ENCODE data around the gene TC2N. TPM values are rescaled to one million over a fixed set of nuclear protein-coding genes. Genes with fewer than 3 reads are reported as not detected.

TC2N gene
- total and polyA plus RNA-seq, 2 donors (not counting 3 experiments of a cell fraction or from before 2014, with no cell fraction given) = 0.40 TPM; not detected in 1

GRCh38 chr14:91805659-91806058 lies 61.7 kb downstream of the TC2N start:
- Histone ChIP-seq H3K27ac (ENCODE audit: insufficient read depth, low read depth, low read length) (no peak overlapping the region), H3K4me1 (ENCODE audit: control insufficient read depth, extremely low read depth, insufficient read depth, low read length) (no peaks in the 10 kb centered on the region), H3K27me3 (ENCODE audit: control insufficient read depth in 2 of 2, insufficient read depth in 2 of 2, low read length in 2 of 2) (no peaks in the 10 kb centered on the region), H3K4me3 (replicated peaks in 1 of 3; ENCODE audit: insufficient read depth in 1 of 3, low read depth in 1 of 3, low read length in 3 of 3) (no peak overlapping the region), H2AFZ (ENCODE audit: low read depth, low read length) (no peak overlapping the region), H3K9me3 (replicated peaks; ENCODE audit: control insufficient read depth, insufficient read depth, low read length) (no peaks in the 10 kb centered on the region), H3K9ac (replicated peaks; ENCODE audit: extremely low read depth, insufficient read depth, low read length) (no peak overlapping the region), H3K9me1 (replicated peaks; ENCODE audit: control insufficient read depth, extremely low read depth, insufficient read depth, low read length) (no peaks in the 10 kb centered on the region), H3K4me2 (ENCODE audit: insufficient read depth, low read length) (no peak overlapping the region), H4K20me1 (replicated peaks; ENCODE audit: control insufficient read depth, extremely low read depth, insufficient read depth, low read length) (no peaks in the 10 kb centered on the region), H3K79me2 (ENCODE audit: control insufficient read depth, insufficient read depth, low read length) (no peaks in the 10 kb centered on the region), H3K36me3 (ENCODE audit: control insufficient read depth in 2 of 2, extremely low read depth in 1 of 2, insufficient read depth in 2 of 2, low read length in 2 of 2) (no peaks in the 10 kb centered on the region)
- no TSS peak for BruUV-seq (replicated peaks)
- no peak for TF ChIP-seq POLR2AphosphoS5 (IDR thresholded peaks at IDR 0.05; ENCODE audit: insufficient read depth, low read depth, low read length)
- TF ChIP-seq MYC (IDR thresholded peaks at IDR 0.05; ENCODE audit: low read depth, low read length) = no peak
- no peak for TF ChIP-seq JUN (IDR thresholded peaks at IDR 0.05; ENCODE audit: borderline replicate concordance, insufficient read depth, insufficient read length, low read depth)
- TF ChIP-seq POLR2A (IDR thresholded peaks at IDR 0.05; ENCODE audit: low read depth, low read length) = no peak
- TF ChIP-seq CTCF (IDR thresholded peaks at IDR 0.05; ENCODE audit: extremely low read depth in 1 of 2, insufficient read depth in 1 of 2, low read depth in 1 of 2, low read length in 2 of 2) = no peak
- TF ChIP-seq GATA2 (IDR thresholded peaks at IDR 0.05; ENCODE audit: insufficient read depth, insufficient read length, low read depth, low read length) = no peak
- no peak for TF ChIP-seq EZH2 (IDR thresholded peaks at IDR 0.05; ENCODE audit: borderline replicate concordance, low read depth, low read length, severe bottlenecking)
- TF ChIP-seq MAX (IDR thresholded peaks at IDR 0.05; ENCODE audit: insufficient read depth, insufficient read length) = no peak
- ChIA-PET CTCF (interaction anchor here (1.4 kb wide), 1 partner anchor 10 kb away, joined by 5 read pairs; no protein-coding TSS in a partner anchor), POLR2A (no interaction called here)
- dilution Hi-C loops (cut with MboI; ENCODE audit: extremely low pct_ligation_motif_present, low sequenced_read_pairs) (no loop called here), intact Hi-C loops (cut with micrococcal nuclease) (no loop called here)
- DNase-seq (ENCODE audit: low read depth, low spot score) (no peak), FAIRE-seq (no peak)

All from endothelial cell of umbilical vein (primary cell).